Thyroid gland (tissue), 4 donors: ENCODE measurements around the gene GUCA2B. TPM values are rescaled to one million over a fixed set of nuclear protein-coding genes. Genes with fewer than 3 reads are reported as not detected.

Experiments
- DNase-seq, 2 donors: peaks; one replicate each; pipeline ENCODE4 v3.0.0-alpha.2; 2019
- H3K27ac ChIP-seq, 3 donors: fragments of 200-600 bp; sonication (generic); 1 replicate in 2 of 3; 2 replicates in 1 of 3; pipeline ENCODE4 v1.5.1; 2016 to 2019; ENCODE audit warnings: mild to moderate bottlenecking in 1 of 3, moderate library complexity in 1 of 3
- H3K27me3 ChIP-seq: fragments of 200-600 bp; sonication (generic); one replicate; pipeline ENCODE4 v1.5.1; 2019
- H3K36me3 ChIP-seq, 2 donors: fragments of 200-600 bp; sonication (generic); one replicate each; pipeline ENCODE4 v1.5.1; 2016 to 2019
- H3K4me1 ChIP-seq, 2 donors: fragments of 200-600 bp; sonication (generic); one replicate each; pipeline ENCODE4 v1.5.1; 2017 to 2019
- H3K4me3 ChIP-seq, 3 donors: fragments of 200-600 bp; sonication (generic); replicated peaks in 1 of 3; 1 replicate in 2 of 3; 2 replicates in 1 of 3; pipeline ENCODE4 v1.5.1; 2016; ENCODE audit warnings: mild to moderate bottlenecking in 1 of 3
- H3K9me3 ChIP-seq: fragments of 200-600 bp; sonication (generic); one replicate; pipeline ENCODE4 v1.5.1; 2017
- POLR2A ChIP-seq, 2 donors: fragments of 450-650 bp; IDR thresholded peaks; one replicate each; pipeline ENCODE4 v1.6.1; 2017; ENCODE audit warnings: antibody characterized with exemption in 2 of 2, mild to moderate bottlenecking in 2 of 2, moderate library complexity in 1 of 2
- WGBS, 2 donors: methylation state at CpG; one replicate each; pipeline ENCODE4 v1.1.5; 2017; 5-methylcytosine and 5-hydroxymethylcytosine counted together
- intact Hi-C: fragments of 100-400 bp; cut with DNase I; formaldehyde crosslinking; loops from one replicate; pipeline ENCODE4 v1.15.1; 2023
- total RNA-seq, 4 donors: library from RNA; depleted of rRNA; stranded (reverse); fragments of >200 nt; gene quantifications; one replicate each; pipeline ENCODE4 v1.2.3, GENCODE V29; 2016
- TF ChIP-seq, protein P1 (sequence below), 6 experiments: fragments of 200-600 bp in 3 of 6; fragments of 450-650 bp in 3 of 6; sonication (generic) in 3 of 6; IDR thresholded peaks; one replicate each; pipeline ENCODE4 v1.5.1; 2016 to 2019; ENCODE audit warnings: antibody characterized with exemption in 6 of 6, mild to moderate bottlenecking in 2 of 6, inconsistent platforms in 1 of 6, moderate library complexity in 1 of 6

Gene GUCA2B
- total RNA-seq, 4 donors from 2014 or later: not detected

DNA sequence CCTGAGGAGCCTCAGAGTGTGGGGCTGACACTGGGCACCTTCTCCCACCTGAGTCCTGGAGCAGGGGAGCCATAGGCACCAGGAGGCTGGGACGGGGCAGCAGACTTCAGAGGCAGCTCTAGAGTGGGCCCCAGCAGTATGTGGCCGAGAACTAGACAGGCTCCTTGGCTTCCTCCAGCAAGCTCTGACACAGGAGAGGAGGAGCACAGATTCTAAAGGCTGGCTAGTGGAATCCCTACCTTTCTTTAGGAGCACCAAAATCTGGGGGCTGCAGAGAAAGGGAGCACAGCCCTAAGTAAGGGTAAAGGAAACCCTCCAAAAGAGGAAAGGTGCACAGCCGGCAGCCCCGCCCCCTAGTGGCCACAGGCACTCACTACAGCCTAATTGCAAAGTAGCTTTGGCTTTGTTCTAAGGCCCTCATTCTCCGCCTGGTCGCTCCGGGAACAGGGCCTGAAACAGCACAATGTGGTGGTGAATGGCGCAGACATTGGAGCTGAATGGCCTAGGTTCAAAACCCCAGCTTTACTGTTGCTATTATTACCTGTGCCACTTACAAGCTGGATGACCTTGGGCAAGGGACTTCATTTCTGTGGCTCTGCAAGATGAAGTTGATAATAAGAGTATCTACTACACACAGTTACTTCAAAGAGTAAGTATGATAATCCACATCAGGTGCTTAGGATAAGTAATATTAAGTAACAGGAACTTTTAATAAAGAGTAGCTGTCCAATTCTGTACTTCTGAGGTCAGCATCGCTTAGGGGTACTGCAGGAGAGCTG is 20.1 kb downstream of the GUCA2B start:
- peak; percentile 74 to 84 for DNase-seq
- intact Hi-C loops: no loop called here
- WGBS, 2 donors: 28 to 30% methylated on average over 9 of the region's 9 CpGs
- no peaks in the 10 kb centered on the region for H3K27me3 ChIP-seq
- TF ChIP-seq, protein P1, sequence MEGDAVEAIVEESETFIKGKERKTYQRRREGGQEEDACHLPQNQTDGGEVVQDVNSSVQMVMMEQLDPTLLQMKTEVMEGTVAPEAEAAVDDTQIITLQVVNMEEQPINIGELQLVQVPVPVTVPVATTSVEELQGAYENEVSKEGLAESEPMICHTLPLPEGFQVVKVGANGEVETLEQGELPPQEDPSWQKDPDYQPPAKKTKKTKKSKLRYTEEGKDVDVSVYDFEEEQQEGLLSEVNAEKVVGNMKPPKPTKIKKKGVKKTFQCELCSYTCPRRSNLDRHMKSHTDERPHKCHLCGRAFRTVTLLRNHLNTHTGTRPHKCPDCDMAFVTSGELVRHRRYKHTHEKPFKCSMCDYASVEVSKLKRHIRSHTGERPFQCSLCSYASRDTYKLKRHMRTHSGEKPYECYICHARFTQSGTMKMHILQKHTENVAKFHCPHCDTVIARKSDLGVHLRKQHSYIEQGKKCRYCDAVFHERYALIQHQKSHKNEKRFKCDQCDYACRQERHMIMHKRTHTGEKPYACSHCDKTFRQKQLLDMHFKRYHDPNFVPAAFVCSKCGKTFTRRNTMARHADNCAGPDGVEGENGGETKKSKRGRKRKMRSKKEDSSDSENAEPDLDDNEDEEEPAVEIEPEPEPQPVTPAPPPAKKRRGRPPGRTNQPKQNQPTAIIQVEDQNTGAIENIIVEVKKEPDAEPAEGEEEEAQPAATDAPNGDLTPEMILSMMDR (IDR thresholded peaks at IDR 0.05): peak; percentile 85 to 96 (median 92)
- no peak for TF ChIP-seq POLR2A (IDR thresholded peaks at IDR 0.05)
- no peaks in the 10 kb centered on the region for H3K9me3 ChIP-seq
- H3K36me3 ChIP-seq: no peaks in the 10 kb centered on the region
- no peak overlapping the region for H3K4me3 ChIP-seq
- H3K4me1 ChIP-seq: peaks cover 38 to 49% of the 10 kb centered on the region in 2 donors
- H3K27ac ChIP-seq: peak overlapping the region; percentile 52 to 66 (median 62)

DNA sequence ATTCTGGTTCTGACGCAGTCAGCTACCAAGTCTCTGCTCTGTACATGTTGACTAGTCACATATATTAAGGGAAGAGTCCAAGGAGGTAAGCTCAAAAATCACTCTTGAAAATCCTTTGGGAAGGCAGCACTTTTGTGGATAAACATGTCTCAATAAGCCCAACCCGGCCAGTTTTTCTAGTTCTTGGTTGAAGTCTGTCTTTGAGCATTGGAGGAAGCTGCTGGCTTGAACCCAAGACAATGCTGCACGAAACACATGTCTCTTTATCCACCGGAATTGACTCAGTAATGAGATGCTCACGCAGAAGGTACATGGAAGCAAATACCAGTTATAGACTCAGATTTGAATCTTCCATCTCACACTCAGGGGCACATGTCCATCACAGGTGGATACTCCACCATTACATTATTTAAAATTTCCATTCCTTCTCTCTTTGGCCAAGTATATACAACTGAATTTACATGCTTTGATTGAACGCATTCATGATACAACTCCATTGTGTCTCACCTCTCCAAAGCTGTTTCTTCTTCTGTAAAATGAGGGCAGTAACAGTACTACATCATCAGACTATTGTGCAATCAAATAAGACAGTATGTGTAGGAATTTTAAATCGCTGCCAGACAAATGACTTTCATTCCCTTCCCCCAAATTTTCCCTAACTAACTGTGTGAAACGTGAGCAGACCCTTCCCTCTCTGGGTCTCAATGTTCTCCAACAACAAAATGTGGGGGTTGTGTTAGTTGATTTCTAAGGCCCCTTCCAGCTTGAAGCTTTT is 20.9 kb downstream of the GUCA2B start:
- Histone ChIP-seq H3K9me3 (no peaks in the 10 kb centered on the region), H3K27me3 (no peaks in the 10 kb centered on the region), H3K36me3 (no peaks in the 10 kb centered on the region), H3K27ac (peak overlapping the region in 1 of 3 donors; percentile 1), H3K4me3 (no peak overlapping the region), H3K4me1 (peaks cover 38 to 49% of the 10 kb centered on the region in 2 donors)
- DNase-seq: no peak
- intact Hi-C loops: no loop called here
- TF ChIP-seq POLR2A (IDR thresholded peaks at IDR 0.05): no peak
- TF ChIP-seq, protein P1 (IDR thresholded peaks at IDR 0.05): no peak
- WGBS, 2 donors: 72 to 84% methylated on average over 8 of the region's 8 CpGs

DNA sequence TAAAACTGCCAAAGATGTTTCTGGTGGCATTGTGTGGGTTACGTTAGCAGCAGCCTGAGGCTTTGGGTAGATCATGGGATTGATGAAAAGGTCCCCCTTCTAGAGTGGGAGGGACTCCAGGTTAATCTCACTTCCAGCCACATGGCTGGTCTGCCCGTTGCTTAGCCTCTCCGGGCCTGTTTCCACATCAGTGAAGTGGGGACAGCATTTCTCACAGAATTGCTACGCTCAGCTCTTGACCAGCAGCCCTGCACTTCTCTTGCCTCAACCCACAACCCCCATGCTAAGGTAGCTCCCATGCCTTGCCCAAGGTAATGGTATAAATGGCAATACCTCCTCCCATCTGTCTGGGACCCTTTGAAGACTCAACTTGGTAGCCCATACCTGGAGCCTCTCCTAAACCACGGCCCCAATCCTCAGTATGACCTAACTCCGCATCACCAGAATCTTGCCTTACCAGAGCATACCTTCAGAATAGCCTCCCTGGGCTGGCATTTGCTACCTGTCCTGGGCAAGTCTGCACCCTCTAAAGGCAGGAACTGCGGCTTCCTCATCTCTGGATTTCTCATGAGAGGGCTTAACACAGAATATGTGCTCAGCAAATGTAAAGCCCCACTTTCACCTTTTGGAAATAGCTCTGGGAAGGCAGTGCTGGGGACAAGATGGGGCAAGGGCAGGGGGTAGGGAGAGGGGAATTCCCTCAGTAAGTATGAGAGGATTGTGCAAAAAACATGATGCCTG is 22.3 kb downstream of the GUCA2B start:
- no peak overlapping the region for H3K4me3 ChIP-seq
- H3K36me3 ChIP-seq: no peaks in the 10 kb centered on the region
- WGBS, 2 donors: 93 to 94% methylated on average over 6 to 7 of the region's 7 CpGs
- peaks cover 38 to 49% of the 10 kb centered on the region in 2 donors for H3K4me1 ChIP-seq
- no peaks in the 10 kb centered on the region for H3K9me3 ChIP-seq
- H3K27me3 ChIP-seq: no peaks in the 10 kb centered on the region
- H3K27ac ChIP-seq: no peak overlapping the region
- intact Hi-C loops: no loop called here
- DNase-seq: no peak
- TF ChIP-seq, protein P1 (IDR thresholded peaks at IDR 0.05): no peak
- TF ChIP-seq POLR2A (IDR thresholded peaks at IDR 0.05): no peak

DNA sequence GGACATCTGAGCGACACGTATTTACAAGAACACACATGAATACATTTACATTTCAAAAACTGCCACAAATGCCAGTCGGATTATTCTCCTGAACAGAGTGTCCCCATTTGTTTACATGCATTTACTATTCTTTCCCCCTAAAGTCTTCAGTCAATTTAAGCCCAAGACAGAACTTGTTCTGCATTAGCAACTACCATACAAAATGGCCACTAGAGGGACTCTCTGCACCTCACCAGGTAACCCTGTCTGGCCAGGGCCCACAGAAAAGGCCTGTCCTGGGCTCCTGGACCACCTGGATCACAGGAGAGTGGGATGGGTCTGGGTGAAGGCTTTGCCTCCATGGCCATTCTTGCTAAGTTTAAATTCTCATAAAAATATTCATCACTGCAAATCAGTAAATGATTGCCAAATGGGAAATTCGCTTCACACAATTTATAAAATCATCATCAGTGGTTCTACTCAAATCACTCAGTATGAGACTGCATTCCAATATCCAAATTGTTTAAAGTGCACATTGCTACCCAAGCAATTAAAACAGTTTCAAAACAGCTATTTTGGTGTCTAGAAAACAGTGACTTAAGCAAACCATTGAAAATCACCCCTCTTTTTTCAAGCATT is 23.8 kb downstream of the GUCA2B start:
- intact Hi-C loops: no loop called here
- H3K27me3 ChIP-seq: no peaks in the 10 kb centered on the region
- TF ChIP-seq POLR2A (IDR thresholded peaks at IDR 0.05): no peak
- TF ChIP-seq, protein P1 (IDR thresholded peaks at IDR 0.05): peak; percentile 48 to 65 (median 58)
- peak overlapping the region in 1 of 3 donors; percentile 35 for H3K27ac ChIP-seq
- H3K9me3 ChIP-seq: no peaks in the 10 kb centered on the region
- peaks cover 26 to 35% of the 10 kb centered on the region in 2 donors for H3K4me1 ChIP-seq
- DNase-seq: peak; percentile 31 to 38
- no peak overlapping the region for H3K4me3 ChIP-seq
- 74 to 77% methylated on average over 4 of the region's 4 CpGs for WGBS, 2 donors
- peaks cover 0 to 3% of the 10 kb centered on the region in 2 donors for H3K36me3 ChIP-seq
